SK-N-SH treated with all-trans-retinoic acid at 6 μM for 48 hours (cell line): ENCODE data around the gene LAMA5.

Experiments
- ATAC-seq: fragments of 200-7000 bp; cut with Tn5 transposase; 3 replicates; pipeline ENCODE4 v1.9.1; 2020; ENCODE audit warnings: mild to moderate bottlenecking, moderate library complexity
- ARNTL ChIP-seq: fragments of 450-650 bp; formaldehyde crosslinking; IDR thresholded peaks from 2 replicates; pipeline ENCODE4 v1.5.0; 2020; ENCODE audit warnings: low read depth, mild to moderate bottlenecking, moderate library complexity, borderline replicate concordance
- BACH2 ChIP-seq: fragments of 250-450 bp; sonication (Bioruptor Pico); IDR thresholded peaks from 2 replicates; pipeline ENCODE4 v1.9.0; 2021; ENCODE audit warnings: mild to moderate bottlenecking, borderline replicate concordance
- CSDC2 ChIP-seq: fragments of 250-450 bp; sonication (Bioruptor Pico); IDR thresholded peaks from 2 replicates; pipeline ENCODE4 v1.5.0; 2020; ENCODE audit warnings: mild to moderate bottlenecking, moderate library complexity
- ESRRG ChIP-seq: fragments of 250-450 bp; sonication (Bioruptor Pico); IDR thresholded peaks from 2 replicates; pipeline ENCODE4 v1.6.1; 2021; ENCODE audit warnings: mild to moderate bottlenecking
- GLIS3 ChIP-seq: fragments of 250-450 bp; sonication (Bioruptor Pico); IDR thresholded peaks from 2 replicates; pipeline ENCODE4 v1.5.0; 2020; ENCODE audit warnings: mild to moderate bottlenecking, moderate library complexity
- ISL1 ChIP-seq: fragments of 250-450 bp; sonication (Bioruptor Pico); IDR thresholded peaks from 2 replicates; pipeline ENCODE4 v2.1.2; 2022; ENCODE audit warnings: mild to moderate bottlenecking, moderate library complexity
- OSR1 ChIP-seq: fragments of 250-450 bp; sonication (Bioruptor Pico); IDR thresholded peaks from 2 replicates; pipeline ENCODE4 v1.8.0; 2022; ENCODE audit warnings: moderate library complexity, mild to moderate bottlenecking, inconsistent platforms
- PPARA ChIP-seq: fragments of 250-450 bp; sonication (Bioruptor Pico); IDR thresholded peaks from 2 replicates; pipeline ENCODE4 v1.5.0; 2020; ENCODE audit warnings: mild to moderate bottlenecking, borderline replicate concordance
- RARB ChIP-seq: fragments of 250-450 bp; sonication (Bioruptor Pico); IDR thresholded peaks from 2 replicates; pipeline ENCODE4 v1.8.0; 2021; ENCODE audit warnings: mild to moderate bottlenecking, moderate library complexity
- SNAI2 ChIP-seq: fragments of 250-450 bp; sonication (Bioruptor Pico); IDR thresholded peaks from 2 replicates; pipeline ENCODE4 v1.5.0; 2020; ENCODE audit warnings: mild to moderate bottlenecking, moderate library complexity
- TCF4 ChIP-seq: fragments of 250-450 bp; sonication (Bioruptor Pico); IDR thresholded peaks from 2 replicates; pipeline ENCODE4 v1.8.0; 2021; ENCODE audit warnings: mild to moderate bottlenecking, moderate library complexity, borderline replicate concordance
- TOX ChIP-seq: fragments of 250-450 bp; sonication (Bioruptor Pico); IDR thresholded peaks from 2 replicates; pipeline ENCODE4 v1.8.0; 2021; ENCODE audit warnings: mild to moderate bottlenecking, moderate library complexity, borderline replicate concordance
- ZC3H10 ChIP-seq: fragments of 250-450 bp; sonication (Bioruptor Pico); IDR thresholded peaks from 2 replicates; pipeline ENCODE4 v1.5.1; 2021; ENCODE audit warnings: mild to moderate bottlenecking, moderate library complexity
- ZFP3 ChIP-seq: fragments of 250-450 bp; sonication (Bioruptor Pico); IDR thresholded peaks from 2 replicates; pipeline ENCODE4 v1.5.0; 2020; ENCODE audit warnings: mild to moderate bottlenecking, moderate library complexity
- ZNF565 ChIP-seq: fragments of 450-650 bp; formaldehyde crosslinking; conservative IDR thresholded peaks from 2 replicates; pipeline ENCODE4 v1.5.0; 2020; ENCODE audit warnings: low read depth, mild to moderate bottlenecking, moderate library complexity
- ZNF70 ChIP-seq: fragments of 450-650 bp; formaldehyde crosslinking; IDR thresholded peaks from 2 replicates; pipeline ENCODE4 v1.5.0; 2020; ENCODE audit warnings: mild to moderate bottlenecking, moderate library complexity
- ZNF8 ChIP-seq: fragments of 450-650 bp; formaldehyde crosslinking; IDR thresholded peaks from 2 replicates; pipeline ENCODE4 v1.5.0; 2020; ENCODE audit warnings: mild to moderate bottlenecking, moderate library complexity
- TF ChIP-seq, protein P1 (sequence below): fragments of 250-450 bp; sonication (Bioruptor Pico); IDR thresholded peaks from 2 replicates; pipeline ENCODE4 v1.5.0; 2020; ENCODE audit warnings: mild to moderate bottlenecking, moderate library complexity
- TF ChIP-seq, protein P2 (sequence below): fragments of 250-450 bp; sonication (Bioruptor Pico); IDR thresholded peaks from 2 replicates; pipeline ENCODE4 v1.5.1; 2021; ENCODE audit warnings: mild to moderate bottlenecking, moderate library complexity
- TF ChIP-seq, protein P3 (sequence below): fragments of 250-450 bp; sonication (Bioruptor Pico); IDR thresholded peaks from 2 replicates; pipeline ENCODE4 v1.5.1; 2020; ENCODE audit warnings: low read depth, mild to moderate bottlenecking, moderate library complexity
- TF ChIP-seq, protein P4 (sequence below): fragments of 250-450 bp; sonication (Bioruptor Pico); IDR thresholded peaks from 2 replicates; pipeline ENCODE4 v1.8.0; 2021; ENCODE audit warnings: low read depth, mild to moderate bottlenecking, moderate library complexity, borderline replicate concordance

The LAMA5 gene

DNA sequence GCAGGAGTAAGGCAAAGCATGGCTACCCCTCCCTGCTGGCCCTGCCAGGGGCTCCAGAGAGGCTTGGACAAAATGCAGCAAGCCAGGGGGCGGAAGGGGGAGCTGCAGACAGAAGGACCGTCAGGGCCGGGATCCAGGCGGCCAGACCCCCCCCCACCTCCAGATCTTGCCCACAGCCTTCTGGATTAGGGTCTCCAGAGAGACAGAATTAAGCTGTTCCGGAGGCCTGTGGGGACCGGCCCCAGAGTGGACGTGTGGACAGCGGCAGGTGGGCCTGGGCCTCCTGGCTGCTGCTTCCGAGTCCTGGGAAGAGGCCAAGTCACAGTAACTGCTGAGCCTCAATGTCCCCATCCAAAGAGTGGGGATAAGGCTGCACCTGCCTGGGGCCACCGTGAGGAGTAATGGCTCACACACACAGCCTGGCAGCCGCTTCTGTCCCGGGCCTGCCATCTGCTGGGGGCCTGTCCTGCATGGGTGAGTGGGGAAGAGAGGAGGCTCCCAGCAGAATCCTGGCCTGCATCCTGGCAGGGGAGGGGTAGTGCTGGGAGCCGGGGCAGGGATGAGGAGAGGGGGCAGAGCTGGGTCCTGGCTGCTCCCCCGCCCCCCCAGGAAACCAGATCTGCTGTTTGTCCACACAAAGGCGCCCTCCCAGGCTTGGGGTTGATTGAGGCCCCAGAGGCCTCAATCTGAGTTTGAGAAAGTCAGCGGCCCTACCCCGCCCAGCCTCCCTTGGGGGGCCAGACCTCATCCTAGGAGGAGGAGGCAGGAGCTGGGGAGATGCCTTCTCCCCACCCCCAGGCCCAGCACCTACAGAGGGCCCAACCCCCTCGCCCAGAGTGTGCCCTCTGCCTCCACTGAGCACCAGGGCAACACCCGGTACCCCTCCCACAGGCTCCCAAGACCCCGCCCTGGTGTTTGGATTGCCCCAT, 3.9 kb downstream of the LAMA5 start (continued):
- TF ChIP-seq, protein P1, sequence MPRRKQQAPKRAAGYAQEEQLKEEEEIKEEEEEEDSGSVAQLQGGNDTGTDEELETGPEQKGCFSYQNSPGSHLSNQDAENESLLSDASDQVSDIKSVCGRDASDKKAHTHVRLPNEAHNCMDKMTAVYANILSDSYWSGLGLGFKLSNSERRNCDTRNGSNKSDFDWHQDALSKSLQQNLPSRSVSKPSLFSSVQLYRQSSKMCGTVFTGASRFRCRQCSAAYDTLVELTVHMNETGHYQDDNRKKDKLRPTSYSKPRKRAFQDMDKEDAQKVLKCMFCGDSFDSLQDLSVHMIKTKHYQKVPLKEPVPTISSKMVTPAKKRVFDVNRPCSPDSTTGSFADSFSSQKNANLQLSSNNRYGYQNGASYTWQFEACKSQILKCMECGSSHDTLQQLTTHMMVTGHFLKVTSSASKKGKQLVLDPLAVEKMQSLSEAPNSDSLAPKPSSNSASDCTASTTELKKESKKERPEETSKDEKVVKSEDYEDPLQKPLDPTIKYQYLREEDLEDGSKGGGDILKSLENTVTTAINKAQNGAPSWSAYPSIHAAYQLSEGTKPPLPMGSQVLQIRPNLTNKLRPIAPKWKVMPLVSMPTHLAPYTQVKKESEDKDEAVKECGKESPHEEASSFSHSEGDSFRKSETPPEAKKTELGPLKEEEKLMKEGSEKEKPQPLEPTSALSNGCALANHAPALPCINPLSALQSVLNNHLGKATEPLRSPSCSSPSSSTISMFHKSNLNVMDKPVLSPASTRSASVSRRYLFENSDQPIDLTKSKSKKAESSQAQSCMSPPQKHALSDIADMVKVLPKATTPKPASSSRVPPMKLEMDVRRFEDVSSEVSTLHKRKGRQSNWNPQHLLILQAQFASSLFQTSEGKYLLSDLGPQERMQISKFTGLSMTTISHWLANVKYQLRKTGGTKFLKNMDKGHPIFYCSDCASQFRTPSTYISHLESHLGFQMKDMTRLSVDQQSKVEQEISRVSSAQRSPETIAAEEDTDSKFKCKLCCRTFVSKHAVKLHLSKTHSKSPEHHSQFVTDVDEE = no peak

DNA sequence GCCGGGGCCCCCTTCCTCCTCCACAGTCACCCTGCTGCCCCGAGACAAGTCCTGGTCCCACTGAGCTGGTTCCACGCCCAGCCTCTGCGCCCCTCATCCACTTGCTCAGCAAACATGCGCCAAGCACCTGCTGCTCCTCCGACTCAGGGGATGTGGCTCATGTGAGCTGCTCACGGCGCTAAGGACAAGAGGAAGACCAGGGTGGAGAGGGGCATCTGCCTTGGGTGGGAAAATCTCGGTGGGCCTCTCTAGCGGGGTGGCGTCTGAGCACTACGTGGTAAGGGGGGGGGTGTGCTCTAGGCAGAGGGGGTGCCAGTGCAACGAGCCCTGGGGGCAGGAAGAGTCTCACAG, 4.5 kb downstream of the LAMA5 start:
- TF ChIP-seq GLIS3 (CRISPR knock-in tag) (no peak), TCF4 (CRISPR knock-in tag) (no peak), ESRRG (CRISPR knock-in tag) (no peak), ZNF70 (CRISPR knock-in tag) (no peak), SNAI2 (CRISPR knock-in tag) (no peak), BACH2 (no peak), ISL1 (CRISPR knock-in tag) (no peak), TOX (CRISPR knock-in tag) (no peak), PPARA (CRISPR knock-in tag) (no peak), RARB (no peak), ZNF8 (CRISPR knock-in tag) (no peak), ZFP3 (CRISPR knock-in tag) (no peak), OSR1 (CRISPR knock-in tag) (no peak), ZNF565 (CRISPR knock-in tag) (no peak), CSDC2 (CRISPR knock-in tag) (no peak), ARNTL (CRISPR knock-in tag) (no peak)
- TF ChIP-seq, protein P2, sequence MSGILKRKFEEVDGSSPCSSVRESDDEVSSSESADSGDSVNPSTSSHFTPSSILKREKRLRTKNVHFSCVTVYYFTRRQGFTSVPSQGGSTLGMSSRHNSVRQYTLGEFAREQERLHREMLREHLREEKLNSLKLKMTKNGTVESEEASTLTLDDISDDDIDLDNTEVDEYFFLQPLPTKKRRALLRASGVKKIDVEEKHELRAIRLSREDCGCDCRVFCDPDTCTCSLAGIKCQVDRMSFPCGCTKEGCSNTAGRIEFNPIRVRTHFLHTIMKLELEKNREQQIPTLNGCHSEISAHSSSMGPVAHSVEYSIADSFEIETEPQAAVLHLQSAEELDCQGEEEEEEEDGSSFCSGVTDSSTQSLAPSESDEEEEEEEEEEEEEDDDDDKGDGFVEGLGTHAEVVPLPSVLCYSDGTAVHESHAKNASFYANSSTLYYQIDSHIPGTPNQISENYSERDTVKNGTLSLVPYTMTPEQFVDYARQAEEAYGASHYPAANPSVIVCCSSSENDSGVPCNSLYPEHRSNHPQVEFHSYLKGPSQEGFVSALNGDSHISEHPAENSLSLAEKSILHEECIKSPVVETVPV (CRISPR knock-in tag) = no peak
- TF ChIP-seq, protein P3, sequence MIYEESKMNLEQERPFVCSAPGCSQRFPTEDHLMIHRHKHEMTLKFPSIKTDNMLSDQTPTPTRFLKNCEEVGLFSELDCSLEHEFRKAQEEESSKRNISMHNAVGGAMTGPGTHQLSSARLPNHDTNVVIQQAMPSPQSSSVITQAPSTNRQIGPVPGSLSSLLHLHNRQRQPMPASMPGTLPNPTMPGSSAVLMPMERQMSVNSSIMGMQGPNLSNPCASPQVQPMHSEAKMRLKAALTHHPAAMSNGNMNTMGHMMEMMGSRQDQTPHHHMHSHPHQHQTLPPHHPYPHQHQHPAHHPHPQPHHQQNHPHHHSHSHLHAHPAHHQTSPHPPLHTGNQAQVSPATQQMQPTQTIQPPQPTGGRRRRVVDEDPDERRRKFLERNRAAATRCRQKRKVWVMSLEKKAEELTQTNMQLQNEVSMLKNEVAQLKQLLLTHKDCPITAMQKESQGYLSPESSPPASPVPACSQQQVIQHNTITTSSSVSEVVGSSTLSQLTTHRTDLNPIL = no peak
- TF ChIP-seq, protein P4, sequence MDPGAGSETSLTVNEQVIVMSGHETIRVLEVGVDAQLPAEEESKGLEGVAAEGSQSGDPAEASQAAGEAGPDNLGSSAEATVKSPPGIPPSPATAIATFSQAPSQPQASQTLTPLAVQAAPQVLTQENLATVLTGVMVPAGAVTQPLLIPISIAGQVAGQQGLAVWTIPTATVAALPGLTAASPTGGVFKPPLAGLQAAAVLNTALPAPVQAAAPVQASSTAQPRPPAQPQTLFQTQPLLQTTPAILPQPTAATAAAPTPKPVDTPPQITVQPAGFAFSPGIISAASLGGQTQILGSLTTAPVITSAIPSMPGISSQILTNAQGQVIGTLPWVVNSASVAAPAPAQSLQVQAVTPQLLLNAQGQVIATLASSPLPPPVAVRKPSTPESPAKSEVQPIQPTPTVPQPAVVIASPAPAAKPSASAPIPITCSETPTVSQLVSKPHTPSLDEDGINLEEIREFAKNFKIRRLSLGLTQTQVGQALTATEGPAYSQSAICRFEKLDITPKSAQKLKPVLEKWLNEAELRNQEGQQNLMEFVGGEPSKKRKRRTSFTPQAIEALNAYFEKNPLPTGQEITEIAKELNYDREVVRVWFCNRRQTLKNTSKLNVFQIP = no peak
- ATAC-seq = no peak

DNA sequence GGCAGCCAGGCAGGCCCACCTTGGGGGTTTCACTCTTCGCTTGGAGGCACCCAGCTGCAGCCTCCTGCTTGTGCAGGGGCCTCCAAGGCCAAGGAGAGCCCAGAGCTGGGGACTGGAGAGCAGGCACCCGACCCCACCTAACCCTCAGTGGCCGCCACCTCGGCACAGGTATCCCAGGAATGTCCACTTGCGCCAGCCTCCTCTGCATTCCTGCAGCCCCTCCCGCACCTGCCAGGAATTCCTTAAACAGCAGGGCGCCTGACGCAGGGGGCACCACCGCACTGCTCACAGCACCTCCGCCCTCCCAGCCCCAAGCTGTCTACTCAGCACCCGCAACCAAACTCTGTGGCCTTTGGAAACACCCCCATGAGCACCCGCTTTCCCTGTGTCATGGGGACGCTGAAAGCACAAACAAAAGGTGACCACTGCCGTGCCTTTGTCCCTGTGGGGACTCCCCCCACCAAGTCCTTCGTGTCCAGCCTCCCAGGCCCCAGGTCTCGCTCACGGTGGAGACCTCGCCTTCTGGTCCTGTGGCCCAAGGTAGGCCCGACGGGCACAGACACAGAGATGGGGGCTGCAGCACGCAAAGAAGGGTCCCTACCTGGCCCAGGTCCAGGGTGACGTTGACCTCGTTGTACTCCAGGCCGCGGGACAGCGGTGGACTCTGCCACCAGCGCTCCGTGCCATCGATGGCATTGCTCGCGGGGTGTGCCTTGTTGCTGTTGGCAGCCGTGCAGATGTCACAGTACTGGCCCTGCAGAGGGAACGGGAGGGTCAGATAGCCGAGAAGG, 5.1 kb downstream of the LAMA5 start:
- no peak for TF ChIP-seq CSDC2 (CRISPR knock-in tag)
- TF ChIP-seq TCF4 (CRISPR knock-in tag) = no peak
- no peak for TF ChIP-seq TOX (CRISPR knock-in tag)
- TF ChIP-seq, protein P4 = no peak
- no peak for TF ChIP-seq ARNTL (CRISPR knock-in tag)
- TF ChIP-seq ZC3H10 = no peak
- no peak for TF ChIP-seq ZNF8 (CRISPR knock-in tag)
- no peak for ATAC-seq
